Neural cell (in vitro differentiated cells): Measurements from ENCODE around the gene XRCC6. TPM values are rescaled to one million over a fixed set of nuclear protein-coding genes. Genes with fewer than 3 reads are reported as not detected.

Experiments
- H2AFZ ChIP-seq: fragments of 200-600, 300-800 bp; sonication (generic), shearing (Covaris generic); 2 replicates; pipeline ENCODE4 v1.6.0; 2014; ENCODE audit warnings: low read depth, mild to moderate bottlenecking, antibody characterized with exemption, low read length, moderate library complexity
- H3F3A ChIP-seq: fragments of 200-600 bp; shearing (Covaris generic); 2 replicates; pipeline ENCODE4 v1.6.1; 2016; ENCODE audit warnings: mild to moderate bottlenecking, moderate library complexity, mixed read lengths, antibody characterized with exemption, low read length; ENCODE audit not compliant: insufficient read depth, poor library complexity, severe bottlenecking
- H3K27ac ChIP-seq: fragments of 200-600, 300-800 bp; sonication (generic), shearing (Covaris generic); 2 replicates; pipeline ENCODE4 v1.5.1; 2014; ENCODE audit warnings: mild to moderate bottlenecking, low read length, moderate library complexity
- H3K27me3 ChIP-seq: fragments of 300-800, 200-600 bp; sonication (generic), shearing (Covaris generic); 2 replicates; pipeline ENCODE4 v1.6.0; 2014; ENCODE audit warnings: mild to moderate bottlenecking, low read depth, low read length, moderate library complexity; ENCODE audit not compliant: insufficient read depth
- H3K36me3 ChIP-seq: fragments of 300-800, 200-600 bp; sonication (generic), shearing (Covaris generic); 2 replicates; pipeline ENCODE4 v1.5.1; 2014; ENCODE audit warnings: mild to moderate bottlenecking, antibody characterized with exemption, low read length, moderate library complexity; ENCODE audit not compliant: insufficient read depth
- H3K4me2 ChIP-seq: fragments of 300-800, 200-600 bp; sonication (generic), shearing (Covaris generic); 2 replicates; pipeline ENCODE4 v1.6.0; 2014; ENCODE audit warnings: mild to moderate bottlenecking, low read length
- H3K4me3 ChIP-seq: fragments of 300-800, 200-600 bp; sonication (generic), shearing (Covaris generic); 2 replicates; pipeline ENCODE4 v1.5.1; 2014; ENCODE audit warnings: mild to moderate bottlenecking, low read length, moderate library complexity
- H3K79me2 ChIP-seq: fragments of 200-600 bp; shearing (Covaris generic); replicated peaks from 2 replicates; pipeline ENCODE4 v1.6.0; 2014; ENCODE audit warnings: mild to moderate bottlenecking, low read length, moderate library complexity; ENCODE audit not compliant: insufficient read depth
- H3K9ac ChIP-seq: fragments of 300-800, 200-600 bp; sonication (generic), shearing (Covaris generic); 2 replicates; pipeline ENCODE4 v1.6.1; 2016; ENCODE audit warnings: mild to moderate bottlenecking, low read length, mixed read lengths
- H3K9me2 ChIP-seq: fragments of 200-600 bp; shearing (Covaris generic); 2 replicates; pipeline ENCODE4 v1.6.1; 2016; ENCODE audit warnings: mild to moderate bottlenecking, low read length, mixed read lengths; ENCODE audit not compliant: insufficient read depth
- H3K9me3 ChIP-seq: fragments of 200-600, 300-800 bp; sonication (generic), shearing (Covaris generic); 2 replicates; pipeline ENCODE4 v1.6.1; 2016; ENCODE audit warnings: mild to moderate bottlenecking, mixed run types, low read length, moderate library complexity, mixed read lengths
- H4K20me1 ChIP-seq: fragments of 200-600 bp; shearing (Covaris generic); 2 replicates; pipeline ENCODE4 v1.6.1; 2016; ENCODE audit warnings: mild to moderate bottlenecking, mixed run types; ENCODE audit not compliant: insufficient read depth
- CTCF ChIP-seq: fragments of 450-650 bp; IDR thresholded peaks from 2 replicates; pipeline ENCODE4 v1.5.1; 2014; ENCODE audit warnings: antibody characterized with exemption, mild to moderate bottlenecking, moderate library complexity; ENCODE audit not compliant: poor library complexity, severe bottlenecking
- EP300 ChIP-seq: fragments of 450-650 bp; conservative IDR thresholded peaks from 2 replicates; pipeline ENCODE4 v1.6.1; 2014; ENCODE audit warnings: antibody characterized with exemption, mild to moderate bottlenecking, moderate library complexity; ENCODE audit not compliant: poor library complexity, severe bottlenecking
- EZH2 ChIP-seq: fragments of 200-600, 300-800 bp; shearing (Covaris generic), sonication (generic); IDR thresholded peaks from 2 replicates; pipeline ENCODE4 v1.6.1; 2014; ENCODE audit warnings: antibody characterized with exemption, low read length, borderline replicate concordance, mild to moderate bottlenecking; ENCODE audit not compliant: insufficient read depth, poor library complexity, severe bottlenecking
- MXI1 ChIP-seq: fragments of 450-650 bp; conservative IDR thresholded peaks from 2 replicates; pipeline ENCODE4 v1.6.1; 2014; ENCODE audit warnings: antibody characterized with exemption, mild to moderate bottlenecking; ENCODE audit not compliant: poor library complexity, severe bottlenecking
- POLR2AphosphoS5 ChIP-seq: IDR thresholded peaks from 2 replicates; pipeline ENCODE4 v1.6.1; 2012
- RAD21 ChIP-seq: fragments of 450-650 bp; conservative IDR thresholded peaks from 2 replicates; pipeline ENCODE4 v1.6.1; 2014; ENCODE audit warnings: antibody characterized with exemption, mild to moderate bottlenecking, moderate library complexity
- REST ChIP-seq: IDR thresholded peaks from 2 replicates; pipeline ENCODE4 v1.6.1; 2012; ENCODE audit warnings: borderline replicate concordance
- SMC3 ChIP-seq: fragments of 450-650 bp; conservative IDR thresholded peaks from 2 replicates; pipeline ENCODE4 v1.6.1; 2014; ENCODE audit warnings: antibody characterized with exemption, mild to moderate bottlenecking, moderate library complexity; ENCODE audit not compliant: poor library complexity
- TAF1 ChIP-seq: IDR thresholded peaks from 2 replicates; pipeline ENCODE4 v1.6.1; 2012; ENCODE audit warnings: low read depth
- polyA plus RNA-seq: library from polyadenylated mRNA; depleted of rRNA; stranded (reverse); fragments of >200 nt; gene quantifications from 2 replicates; pipeline ENCODE4 v1.2.3, GENCODE V29; 2014

XRCC6 gene
- polyA plus RNA-seq, 1 donor from 2014 or later = 398 TPM

GRCh38 chr22:41573677-41574076, 47.4 kb upstream of the XRCC6 start:
- H3K79me2 ChIP-seq = no peaks in the 10 kb centered on the region
- H3K9ac ChIP-seq = no peak overlapping the region
- no peak overlapping the region for H3K4me2 ChIP-seq
- H3K4me3 ChIP-seq = no peak overlapping the region
- no peaks in the 10 kb centered on the region for H3K36me3 ChIP-seq
- no peaks in the 10 kb centered on the region for H3F3A ChIP-seq
- no peaks in the 10 kb centered on the region for H3K9me2 ChIP-seq
- no peak overlapping the region for H3K27ac ChIP-seq
- H3K9me3 ChIP-seq = no peaks in the 10 kb centered on the region
- no peak overlapping the region for H2AFZ ChIP-seq
- no peaks in the 10 kb centered on the region for H4K20me1 ChIP-seq
- no peak for TF ChIP-seq TAF1
- no peak for TF ChIP-seq CTCF
- TF ChIP-seq POLR2AphosphoS5 = no peak
- TF ChIP-seq EP300 = no peak
- no peak for TF ChIP-seq RAD21
- TF ChIP-seq MXI1 = no peak
- no peak for TF ChIP-seq SMC3
- TF ChIP-seq REST = no peak
- TF ChIP-seq EZH2 = no peak
- no peaks in the 10 kb centered on the region for H3K27me3 ChIP-seq

- H4K20me1 ChIP-seq = no peaks in the 10 kb centered on the region
- H3K36me3 ChIP-seq = no peaks in the 10 kb centered on the region
- TF ChIP-seq EZH2 = no peak
- TF ChIP-seq EP300 = no peak
- no peak for TF ChIP-seq MXI1
- no peak for TF ChIP-seq SMC3
- TF ChIP-seq REST = no peak
- TF ChIP-seq CTCF = no peak
- TF ChIP-seq POLR2AphosphoS5 = no peak
- no peak for TF ChIP-seq RAD21
- no peak for TF ChIP-seq TAF1
- no peak overlapping the region for H2AFZ ChIP-seq
- H3K9me2 ChIP-seq = no peaks in the 10 kb centered on the region
- no peaks in the 10 kb centered on the region for H3K9me3 ChIP-seq
- H3F3A ChIP-seq = no peaks in the 10 kb centered on the region
- no peak overlapping the region for H3K4me3 ChIP-seq
- no peak overlapping the region for H3K9ac ChIP-seq
- no peak overlapping the region for H3K27ac ChIP-seq
- no peaks in the 10 kb centered on the region for H3K27me3 ChIP-seq
- H3K79me2 ChIP-seq = no peaks in the 10 kb centered on the region
- H3K4me2 ChIP-seq = no peak overlapping the region
Observed at GRCh38 chr22:41574847-41575381, 46.2 kb upstream of the XRCC6 start.
